ENCODE results near the gene ERN1. TPM values are rescaled to one million over a fixed set of nuclear protein-coding genes. Genes with fewer than 3 reads are reported as not detected.
A peak's percentile ranks its signal among the peaks of the same experiment; 100 is the strongest.

ERN1 gene
- polyA plus RNA-seq, 1 experiment: 8.6 TPM

DNA sequence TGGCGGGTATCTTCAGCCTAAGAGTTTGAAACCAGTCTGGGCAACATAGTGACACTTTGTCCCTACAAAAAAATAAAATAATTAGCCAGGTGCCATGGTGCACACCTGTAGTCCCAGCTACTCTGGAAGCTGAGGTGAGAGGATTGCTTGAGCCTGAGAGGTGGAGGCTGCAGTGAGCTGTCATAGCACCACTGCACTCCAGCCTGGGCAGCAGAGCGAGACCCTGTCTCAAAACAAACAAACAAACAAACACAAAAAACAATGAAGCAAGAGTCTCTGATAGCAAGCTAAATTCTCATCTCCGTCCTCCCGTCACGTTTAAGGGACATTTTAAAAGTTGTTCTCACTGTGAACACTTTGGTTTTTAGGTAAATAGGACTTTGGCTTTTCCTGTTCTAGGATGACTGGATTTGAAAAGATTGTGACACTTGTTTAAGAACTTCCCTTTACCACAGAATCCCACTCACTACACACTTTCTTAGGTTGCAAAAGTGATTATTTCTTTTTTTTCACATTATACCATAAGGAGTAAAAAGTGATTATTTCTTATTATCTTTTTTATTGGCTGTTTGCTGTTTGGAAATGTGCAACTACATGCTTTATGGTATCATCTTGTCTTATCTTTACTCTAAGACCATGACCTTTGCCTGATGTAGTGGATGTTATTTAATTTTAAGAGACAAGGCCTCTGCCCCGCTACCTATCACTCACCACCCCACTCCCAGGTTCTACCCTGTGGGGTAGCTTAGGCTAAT, 4.4 kb upstream of the ERN1 start:
- no peak overlapping the region for H3K4me3 ChIP-seq (ENCODE audit: low read depth, low read length)
- no peak for DNase-seq (ENCODE audit: low read depth)
- POLR2A ChIA-PET: interaction anchor here (0.6 to 1.1 kb wide), 4 partner anchors 11 to 113 kb away, joined by 3 to 5 read pairs (median 4); no protein-coding TSS in a partner anchor
- no peaks in the 10 kb centered on the region for H3K36me3 ChIP-seq (ENCODE audit: control insufficient read depth, insufficient read depth, low read length)
- no peaks in the 10 kb centered on the region for H3K27me3 ChIP-seq (ENCODE audit: control insufficient read depth, insufficient read depth, low read length)
- CTCF ChIA-PET: interaction anchor here (0.6 to 17.2 kb wide), 39 partner anchors 11 to 268 kb away, joined by 3 to 388 read pairs (median 4); partner anchors contain the start of genes CSHL1, GH1 and ICAM2
- TF ChIP-seq, protein P1, sequence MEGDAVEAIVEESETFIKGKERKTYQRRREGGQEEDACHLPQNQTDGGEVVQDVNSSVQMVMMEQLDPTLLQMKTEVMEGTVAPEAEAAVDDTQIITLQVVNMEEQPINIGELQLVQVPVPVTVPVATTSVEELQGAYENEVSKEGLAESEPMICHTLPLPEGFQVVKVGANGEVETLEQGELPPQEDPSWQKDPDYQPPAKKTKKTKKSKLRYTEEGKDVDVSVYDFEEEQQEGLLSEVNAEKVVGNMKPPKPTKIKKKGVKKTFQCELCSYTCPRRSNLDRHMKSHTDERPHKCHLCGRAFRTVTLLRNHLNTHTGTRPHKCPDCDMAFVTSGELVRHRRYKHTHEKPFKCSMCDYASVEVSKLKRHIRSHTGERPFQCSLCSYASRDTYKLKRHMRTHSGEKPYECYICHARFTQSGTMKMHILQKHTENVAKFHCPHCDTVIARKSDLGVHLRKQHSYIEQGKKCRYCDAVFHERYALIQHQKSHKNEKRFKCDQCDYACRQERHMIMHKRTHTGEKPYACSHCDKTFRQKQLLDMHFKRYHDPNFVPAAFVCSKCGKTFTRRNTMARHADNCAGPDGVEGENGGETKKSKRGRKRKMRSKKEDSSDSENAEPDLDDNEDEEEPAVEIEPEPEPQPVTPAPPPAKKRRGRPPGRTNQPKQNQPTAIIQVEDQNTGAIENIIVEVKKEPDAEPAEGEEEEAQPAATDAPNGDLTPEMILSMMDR (IDR thresholded peaks at IDR 0.05; ENCODE audit: insufficient read depth, low read depth, low read length): no peak

DNA sequence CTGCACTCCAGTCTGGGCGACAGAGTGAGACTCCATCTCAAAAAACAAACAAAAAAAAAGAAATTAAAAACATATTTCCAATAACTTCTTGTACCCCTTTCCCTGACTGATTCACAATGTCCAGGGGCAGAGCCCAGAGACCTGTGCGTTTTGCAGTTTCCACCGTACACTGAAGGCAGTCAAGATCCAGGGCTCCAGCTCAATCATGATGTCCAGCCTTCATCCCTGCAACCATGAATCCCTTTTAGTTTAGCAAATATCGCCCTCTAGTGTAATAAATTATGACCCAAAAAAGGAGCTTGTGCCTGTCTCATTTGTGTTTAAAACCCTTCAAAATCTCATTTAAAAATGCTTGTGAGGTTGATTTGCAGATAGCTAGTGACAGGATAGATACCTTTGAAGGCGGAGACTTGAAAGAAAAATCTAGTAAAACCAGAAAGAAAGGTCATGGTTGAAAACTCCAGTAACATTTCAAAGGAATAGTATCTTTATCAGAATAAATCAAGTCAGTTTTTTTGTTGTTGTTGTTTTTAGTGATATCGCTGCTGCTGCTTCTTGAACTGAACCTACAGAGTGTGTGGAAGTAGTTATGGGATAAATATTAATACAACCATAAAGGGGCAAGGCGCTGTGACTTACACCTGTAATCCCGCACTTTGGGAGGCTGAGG, 3.7 kb upstream of the ERN1 start:
- no peak overlapping the region for H3K4me3 ChIP-seq (ENCODE audit: low read depth, low read length)
- CTCF ChIA-PET: interaction anchor here (0.7 to 17.2 kb wide), 42 partner anchors 11 to 268 kb away, joined by 3 to 388 read pairs (median 4); partner anchors contain the start of genes CSHL1, GH1 and ICAM2
- TF ChIP-seq, protein P1 (IDR thresholded peaks at IDR 0.05; ENCODE audit: insufficient read depth, low read depth, low read length): peak; percentile 60
- POLR2A ChIA-PET: interaction anchor here (0.7 to 1.1 kb wide), 3 partner anchors 12 to 105 kb away, joined by 3 to 5 read pairs (median 4); no protein-coding TSS in a partner anchor
- no peaks in the 10 kb centered on the region for H3K27me3 ChIP-seq (ENCODE audit: control insufficient read depth, insufficient read depth, low read length)
- no peak for DNase-seq (ENCODE audit: low read depth)
- H3K36me3 ChIP-seq (ENCODE audit: control insufficient read depth, insufficient read depth, low read length): no peaks in the 10 kb centered on the region

DNA sequence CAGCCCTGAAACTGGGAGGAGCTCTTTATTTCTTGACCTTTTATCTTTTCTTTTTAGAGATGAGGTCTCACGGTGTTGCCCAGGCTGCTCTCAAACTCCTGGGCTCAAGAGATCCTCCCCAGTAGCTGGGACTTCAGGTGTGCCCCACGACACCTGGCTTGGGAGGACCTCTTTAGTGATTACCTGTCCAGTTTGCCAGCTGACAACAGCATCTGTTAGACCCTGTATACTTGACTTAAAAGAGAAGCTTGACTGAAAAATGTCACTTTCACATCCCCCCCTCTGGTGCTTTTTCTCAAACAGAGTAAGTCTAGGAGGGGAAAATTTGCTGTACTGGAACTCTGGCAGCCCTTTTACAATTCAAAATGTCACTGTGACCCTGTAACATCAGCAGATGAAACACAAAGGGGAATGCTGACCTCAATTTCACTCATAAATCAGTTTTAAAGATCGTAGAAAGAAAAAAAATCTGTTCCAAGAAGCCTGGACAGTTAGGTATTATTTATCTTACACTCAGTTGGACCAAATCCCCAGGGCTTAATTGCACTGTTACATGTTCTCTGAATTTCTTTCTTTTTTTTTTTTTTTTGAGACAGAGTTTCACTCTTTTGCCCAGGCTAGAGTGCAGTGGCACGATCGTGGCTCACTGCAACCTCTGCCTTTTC, 1.8 kb upstream of the ERN1 start:
- TF ChIP-seq, protein P1 (IDR thresholded peaks at IDR 0.05; ENCODE audit: insufficient read depth, low read depth, low read length): no peak
- no peaks in the 10 kb centered on the region for H3K27me3 ChIP-seq (ENCODE audit: control insufficient read depth, insufficient read depth, low read length)
- DNase-seq (ENCODE audit: low read depth): no peak
- no peak overlapping the region for H3K4me3 ChIP-seq (ENCODE audit: low read depth, low read length)
- ChIA-PET POLR2A (interaction anchor here (0.9 kb wide), 1 partner anchor 14 kb away, joined by 3 read pairs; no protein-coding TSS in a partner anchor), CTCF (interaction anchor here (0.8 to 17.2 kb wide), 10 partner anchors 13 to 220 kb away, joined by 3 to 388 read pairs (median 11); partner anchors contain the start of genes CSHL1 and GH1)
- H3K36me3 ChIP-seq (ENCODE audit: control insufficient read depth, insufficient read depth, low read length): no peaks in the 10 kb centered on the region

DNA sequence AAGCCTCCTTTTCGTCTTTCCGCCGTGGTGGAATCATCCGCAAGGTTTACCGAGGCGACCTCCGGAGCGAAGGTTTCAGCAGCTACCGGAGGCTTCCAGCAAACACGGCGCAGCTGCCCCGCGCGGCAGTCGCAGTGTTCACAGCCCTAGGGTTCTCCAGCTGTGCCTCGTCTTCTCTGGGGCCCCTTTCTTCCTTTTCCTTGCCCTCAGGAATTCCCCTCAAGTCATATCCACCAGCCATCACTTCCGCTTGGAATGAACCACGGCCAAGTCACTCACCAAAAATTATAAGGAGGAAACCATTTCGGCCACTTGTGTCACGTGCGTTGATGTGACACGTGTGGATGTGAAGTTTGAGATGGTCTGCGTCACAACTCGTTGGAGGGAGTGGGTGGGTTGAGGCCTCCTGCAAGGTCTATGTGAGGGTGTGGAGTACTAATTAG, 636 bp upstream of the ERN1 start:
- peak overlapping the region; percentile 51 for H3K4me3 ChIP-seq (ENCODE audit: low read depth, low read length)
- H3K36me3 ChIP-seq (ENCODE audit: control insufficient read depth, insufficient read depth, low read length): no peaks in the 10 kb centered on the region
- no peaks in the 10 kb centered on the region for H3K27me3 ChIP-seq (ENCODE audit: control insufficient read depth, insufficient read depth, low read length)
- ChIA-PET CTCF (interaction anchor here (0.9 to 17.2 kb wide), 7 partner anchors 14 to 251 kb away, joined by 3 to 388 read pairs (median 17); partner anchors contain the start of genes CSHL1 and GH1), POLR2A (interaction anchor here (0.9 to 2.1 kb wide), 2 partner anchors 15 kb away, joined by 3 to 7 read pairs; no protein-coding TSS in a partner anchor)
- DNase-seq (ENCODE audit: low read depth): no peak
- TF ChIP-seq, protein P1 (IDR thresholded peaks at IDR 0.05; ENCODE audit: insufficient read depth, low read depth, low read length): no peak
